GM18909 (cell line): Measurements from ENCODE around the gene ASL.
"Not testable (repeated sequence)": the region's sequence is repeated elsewhere in the genome, so short reads cannot be mapped to it uniquely, and the experiment has no call there.

Experiments
- ATAC-seq: cut with Tn5 transposase; IDR thresholded peaks from one replicate; pipeline ENCODE4 v1.9.1; 2021; ENCODE audit warnings: mild to moderate bottlenecking; ENCODE audit not compliant: unreplicated experiment, poor library complexity

The ASL gene

GRCh38 chr7:66116680-66117420 is 41.2 kb downstream of the ASL start:
- not testable (repeated sequence) for ATAC-seq

- no peak for ATAC-seq
Observed at GRCh38 chr7:66118603-66119002, 43.0 kb downstream of the ASL start.

DNA sequence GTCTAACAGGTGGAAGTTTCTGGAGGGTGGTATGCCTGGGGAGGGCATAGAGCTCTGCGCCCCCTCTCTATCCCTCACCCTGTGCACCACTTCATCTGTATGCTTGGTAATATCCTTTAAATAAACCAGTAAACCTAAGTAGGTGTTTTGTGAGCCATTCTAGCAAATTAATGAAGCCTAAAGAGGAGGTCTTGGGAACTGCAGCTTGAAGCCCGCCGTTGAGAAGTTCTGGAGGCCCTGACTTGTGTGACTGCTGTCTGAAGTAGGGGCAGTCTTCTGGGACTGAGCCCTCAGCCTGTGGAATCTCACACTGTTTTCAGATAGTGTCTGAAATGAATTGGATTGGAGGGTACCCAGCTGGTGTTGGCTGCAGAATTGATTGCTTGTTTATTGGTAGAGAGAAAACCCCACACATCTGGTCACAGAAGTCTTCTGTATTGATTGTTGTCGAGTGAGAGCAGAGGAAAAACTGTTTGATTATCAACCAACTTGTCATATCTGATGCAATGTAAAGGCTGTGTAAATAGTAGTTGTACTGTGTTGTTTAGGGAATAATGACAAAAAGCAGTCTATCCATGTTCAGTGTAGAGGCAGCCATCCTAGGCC is 43.7 kb downstream of the ASL start:
- ATAC-seq = no peak

GRCh38 chr7:66123175-66123528 is 47.5 kb downstream of the ASL start:
- no peak for ATAC-seq

DNA sequence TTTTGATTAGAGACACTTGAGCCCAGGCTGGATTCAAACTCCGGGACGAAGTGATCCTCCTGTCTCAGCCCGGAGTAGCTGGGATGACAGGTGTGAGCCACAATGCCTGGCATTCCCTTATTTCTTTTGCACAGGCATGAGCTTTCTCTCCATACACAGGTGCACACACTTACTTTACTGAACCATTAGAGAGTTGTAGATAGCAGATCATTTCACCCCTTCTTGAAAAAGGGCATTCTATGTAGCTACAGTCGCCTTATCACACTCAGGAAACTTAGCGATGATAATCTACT is 48.9 kb downstream of the ASL start:
- ATAC-seq = not testable (repeated sequence)

- no peak for ATAC-seq
Observed at GRCh38 chr7:66125052-66125694, 49.6 kb downstream of the ASL start.

GRCh38 chr7:66125781-66126352 is 50.2 kb downstream of the ASL start:
- ATAC-seq = not testable (repeated sequence)

GRCh38 chr7:66127172-66127571 is 51.6 kb downstream of the ASL start:
- not testable (repeated sequence) for ATAC-seq

GRCh38 chr7:66138994-66139752 is 63.6 kb downstream of the ASL start:
- ATAC-seq = no peak

DNA sequence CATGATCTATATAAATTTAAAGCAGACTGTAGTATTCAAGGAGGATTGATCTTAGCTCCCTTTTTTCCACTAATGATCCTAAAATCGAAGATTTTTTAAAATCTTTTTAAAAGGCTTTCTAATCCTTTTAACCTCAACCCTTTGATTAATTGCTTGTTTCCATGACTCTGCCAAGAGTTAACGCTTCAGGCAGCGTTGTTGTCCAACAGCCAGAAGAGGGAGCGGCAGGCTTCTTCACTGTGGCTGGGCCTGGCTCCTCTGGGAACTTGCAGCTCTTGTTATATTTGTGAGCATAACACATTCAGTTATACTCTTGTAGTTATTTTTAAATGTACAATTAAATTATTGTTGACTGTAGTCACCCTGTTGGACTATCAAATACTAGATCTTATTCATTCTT is 65.3 kb downstream of the ASL start:
- ATAC-seq = no peak

GRCh38 chr7:66142334-66142733 is 66.7 kb downstream of the ASL start:
- ATAC-seq = no peak

- ATAC-seq = no peak
Observed at GRCh38 chr7:66142996-66143395, 67.4 kb downstream of the ASL start.
